ENCODE measurements around the gene GDI1.

The GDI1 gene

DNA sequence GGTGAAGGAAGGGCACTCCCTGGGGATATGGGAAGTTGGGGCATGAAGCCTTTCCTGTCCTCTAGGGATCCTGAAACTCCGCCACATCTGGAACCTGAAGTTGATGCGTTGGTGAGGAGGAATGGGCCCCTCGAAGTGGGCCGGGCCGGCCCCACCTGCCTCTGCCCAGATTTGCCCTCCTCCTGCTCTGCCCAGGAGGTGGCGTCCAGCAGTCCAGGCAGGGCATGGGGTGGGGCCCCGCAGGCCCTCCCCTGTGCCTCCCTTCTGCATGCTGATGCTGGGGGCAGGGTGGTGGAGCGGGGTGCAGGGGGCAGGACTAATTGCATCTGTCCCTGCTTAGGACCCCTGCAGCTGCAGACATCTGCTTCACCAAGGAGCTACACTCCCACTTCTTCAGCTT, 23.8 kb upstream of the GDI1 start:
- no peak for TF ChIP-seq CTCF (IDR thresholded peaks at IDR 0.05)
- DNase-seq (ENCODE audit: low spot score), result no peak
- Histone ChIP-seq H3K27ac (peak overlapping the region in 1 of 2 donors; percentile 95), H3K4me3 (no peak overlapping the region)

DNA sequence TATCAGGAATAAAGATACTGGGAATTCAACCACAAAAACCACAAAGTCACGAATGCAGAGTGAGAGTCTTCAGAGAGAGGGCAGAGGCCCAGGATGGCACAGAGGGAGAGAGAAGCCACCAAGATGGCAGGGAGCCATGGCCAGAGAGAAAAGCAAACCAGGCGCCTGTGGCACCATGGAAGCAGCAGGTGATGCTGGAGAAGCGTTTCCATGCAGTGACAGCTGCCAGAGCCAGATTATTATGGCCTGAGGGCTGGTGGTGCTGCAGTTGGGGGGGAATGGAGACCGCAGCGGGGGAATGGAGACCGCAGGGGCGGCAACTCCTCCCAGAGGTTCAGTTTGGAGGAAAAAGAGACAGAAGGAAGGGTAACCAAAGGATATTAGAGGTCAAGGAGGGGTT, 19.8 kb upstream of the GDI1 start:
- no peak for DNase-seq (ENCODE audit: low spot score)
- Histone ChIP-seq H3K4me3 (no peak overlapping the region), H3K27ac (no peak overlapping the region)
- TF ChIP-seq CTCF (IDR thresholded peaks at IDR 0.05), result no peak

GRCh38 chrX:154419189-154419588, 17.8 kb upstream of the GDI1 start:
- TF ChIP-seq CTCF (IDR thresholded peaks at IDR 0.05), result no peak
- Histone ChIP-seq H3K27ac (no peak overlapping the region), H3K4me3 (no peak overlapping the region)
- no peak for DNase-seq (ENCODE audit: low spot score)

GRCh38 chrX:154419688-154420401, 17.1 kb upstream of the GDI1 start:
- Histone ChIP-seq H3K27ac (peak overlapping the region in 1 of 2 donors; percentile 48), H3K4me3 (no peak overlapping the region)
- no peak for TF ChIP-seq CTCF (IDR thresholded peaks at IDR 0.05)
- DNase-seq (ENCODE audit: low spot score), result no peak

DNA sequence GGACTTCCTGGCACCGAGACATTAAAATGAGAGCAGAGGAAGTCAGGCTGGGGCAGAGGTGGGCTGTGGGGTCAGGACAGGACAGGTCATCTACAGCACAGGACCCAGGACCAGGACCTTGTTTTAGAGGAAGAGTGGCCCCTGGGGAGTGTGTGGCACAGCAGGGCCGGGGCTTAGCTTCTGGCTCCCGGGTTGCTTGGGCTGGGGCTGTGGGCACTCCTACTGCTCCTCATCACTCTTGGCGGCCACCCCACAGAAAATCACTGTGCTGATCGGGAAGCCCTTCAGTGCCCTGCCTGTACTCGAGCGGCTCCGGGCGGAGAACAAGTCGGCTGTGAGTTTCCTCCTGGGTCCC, 16.6 kb upstream of the GDI1 start:
- no peak overlapping the region for H3K27ac ChIP-seq
- DNase-seq (ENCODE audit: low spot score), result no peak
- TF ChIP-seq CTCF (IDR thresholded peaks at IDR 0.05), result no peak
- H3K4me3 ChIP-seq, result no peak overlapping the region

DNA sequence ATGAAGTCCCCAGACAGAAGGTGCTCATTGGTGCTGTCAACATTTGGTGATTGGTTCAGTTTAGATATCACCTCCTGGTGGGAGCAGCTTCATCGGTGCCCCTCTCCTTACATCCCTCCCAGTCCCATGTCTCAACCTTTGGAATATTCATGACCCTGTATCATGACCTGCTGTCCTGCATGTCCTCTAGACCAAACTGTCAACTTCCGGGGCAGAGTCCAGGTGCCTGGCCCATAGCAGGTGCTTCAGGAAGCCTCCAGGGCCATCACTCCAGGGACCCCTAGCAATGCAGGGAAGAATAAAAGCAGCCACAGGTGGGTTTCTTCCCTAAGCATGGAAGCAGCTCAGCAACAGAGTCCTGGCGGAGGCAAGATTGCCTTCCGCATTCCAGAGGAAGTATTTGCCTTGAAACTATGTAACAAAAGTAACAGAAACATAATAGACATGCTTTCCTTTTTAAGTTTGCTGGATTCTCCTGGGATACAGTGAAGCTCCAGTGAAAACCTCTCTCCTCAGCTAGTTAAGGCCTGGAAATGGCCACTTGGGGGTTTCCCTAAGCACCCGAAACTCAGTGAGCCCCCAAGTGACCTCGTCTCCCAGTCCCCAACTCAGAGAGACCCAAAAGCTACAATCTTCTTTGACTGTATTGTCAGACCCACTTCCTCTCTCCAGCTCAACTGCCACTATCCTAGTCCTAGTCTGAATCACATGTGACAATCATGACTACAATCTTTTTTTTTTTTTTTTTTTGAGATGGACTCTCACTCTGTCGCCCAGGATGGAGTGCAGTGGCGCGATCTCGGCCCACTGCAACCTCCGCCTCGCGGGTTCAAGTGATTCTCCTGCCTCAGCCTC, 9.8 kb upstream of the GDI1 start:
- Histone ChIP-seq H3K27ac (peak overlapping the region in 1 of 2 donors; percentile 15), H3K4me3 (no peak overlapping the region)
- TF ChIP-seq CTCF (IDR thresholded peaks at IDR 0.05), result no peak
- no peak for DNase-seq (ENCODE audit: low spot score)
